Gastroesophageal sphincter (tissue), 4 donors: Measurements from ENCODE around the gene GLOD4. TPM values are rescaled to one million over a fixed set of nuclear protein-coding genes. Genes with fewer than 3 reads are reported as not detected.

ENCODE experiments used
- ATAC-seq: fragments of 150-250 bp; one replicate; pipeline ENCODE4 v1.9.1; 2016; ENCODE audit warnings: mild to moderate bottlenecking, moderate library complexity
- H3K27ac ChIP-seq, 4 donors: fragments of 200-600 bp; sonication (generic) in 3 of 4; 1 replicate in 3 of 4; 2 replicates in 1 of 4; pipeline ENCODE4 v1.5.1; 2016 to 2019
- H3K27me3 ChIP-seq: fragments of 200-600 bp; sonication (generic); one replicate; pipeline ENCODE4 v1.5.1; 2019
- H3K36me3 ChIP-seq, 2 donors: fragments of 200-600 bp; sonication (generic); one replicate each; pipeline ENCODE4 v1.5.1; 2019; ENCODE audit warnings: control low read depth in 1 of 2
- H3K4me1 ChIP-seq, 3 donors: fragments of 200-600 bp; sonication (generic); 1 replicate in 2 of 3; 2 replicates in 1 of 3; pipeline ENCODE4 v1.5.1; 2016 to 2019; ENCODE audit warnings: control low read depth in 2 of 3
- H3K4me3 ChIP-seq, 2 donors: fragments of 200-600 bp; sonication (generic); one replicate each; pipeline ENCODE4 v1.5.1; 2019; ENCODE audit warnings: mild to moderate bottlenecking in 1 of 2, moderate library complexity in 1 of 2
- H3K9me3 ChIP-seq, 3 donors: fragments of 200-600 bp; sonication (generic); one replicate each; pipeline ENCODE4 v1.5.1; 2017 to 2019; ENCODE audit warnings: control low read depth in 2 of 3
- EP300 ChIP-seq: sonication (generic); formaldehyde crosslinking; IDR thresholded peaks from one replicate; pipeline ENCODE4 v1.6.1; 2017; ENCODE audit warnings: antibody characterized with exemption, mild to moderate bottlenecking
- POLR2A ChIP-seq, 2 donors: fragments of 450-650 bp; IDR thresholded peaks; one replicate each; pipeline ENCODE4 v1.6.1; 2017; ENCODE audit warnings: antibody characterized with exemption in 2 of 2, mild to moderate bottlenecking in 2 of 2, moderate library complexity in 1 of 2
- POLR2AphosphoS5 ChIP-seq: sonication (generic); formaldehyde crosslinking; IDR thresholded peaks from one replicate; pipeline ENCODE4 v1.6.1; 2017; ENCODE audit warnings: antibody characterized with exemption
- WGBS, 2 donors: methylation state at CpG; one replicate each; pipeline ENCODE4 v1.1.5; 2018; ENCODE audit warnings: low coverage in 1 of 2; 5-methylcytosine and 5-hydroxymethylcytosine counted together
- total RNA-seq, 4 donors: library from RNA; depleted of rRNA; stranded (reverse); fragments of >200 nt; gene quantifications; one replicate each; pipeline ENCODE4 v1.1.0, GENCODE V29; 2016
- TF ChIP-seq, protein P1 (sequence below), 4 experiments: fragments of 200-600 bp in 2 of 4; fragments of 450-650 bp in 2 of 4; sonication (generic) in 1 of 4; IDR thresholded peaks; one replicate each; pipeline ENCODE4 v1.5.1; 2017 to 2019; ENCODE audit warnings: antibody characterized with exemption in 4 of 4, mild to moderate bottlenecking in 2 of 4, moderate library complexity in 2 of 4

Gene GLOD4
- total RNA-seq, 4 donors from 2014 or later: 52.5 to 119 (median 99.3) TPM

DNA sequence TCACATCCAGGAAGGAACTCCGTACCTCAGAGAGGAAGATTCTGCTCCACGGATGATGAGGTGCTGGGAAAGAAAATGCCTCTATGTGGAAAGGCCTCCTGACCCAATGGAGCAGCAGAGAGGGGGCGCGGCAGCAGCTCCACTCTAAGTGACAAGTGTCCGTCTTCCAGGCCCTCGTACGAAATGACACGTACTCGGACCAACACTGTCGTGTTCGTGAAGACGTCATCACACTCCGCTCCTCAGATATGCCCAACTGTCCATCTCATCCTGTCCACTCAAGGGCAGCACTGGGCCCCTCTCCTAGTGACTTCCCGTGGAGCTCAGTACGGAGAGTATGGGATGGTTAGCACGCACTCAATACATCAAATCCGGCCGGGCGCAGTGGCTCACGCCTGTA lies 32.3 kb upstream of the GLOD4 start:
- ATAC-seq: no peak
- no peak overlapping the region for H3K4me3 ChIP-seq
- no peaks in the 10 kb centered on the region for H3K4me1 ChIP-seq
- TF ChIP-seq EP300 (no peak), POLR2AphosphoS5 (no peak)
- no peaks in the 10 kb centered on the region for H3K27me3 ChIP-seq
- WGBS, 2 donors: 88 to 93% methylated on average over 8 to 15 of the region's 20 CpGs
- peaks cover 0 to 73% of the 10 kb centered on the region in 2 donors for H3K36me3 ChIP-seq
- H3K9me3 ChIP-seq: no peaks in the 10 kb centered on the region
- no peak overlapping the region for H3K27ac ChIP-seq

GRCh38 chr17:812638-813204 lies 30.6 kb upstream of the GLOD4 start:
- Histone ChIP-seq H3K27me3 (no peaks in the 10 kb centered on the region), H3K4me3 (no peak overlapping the region), H3K9me3 (no peaks in the 10 kb centered on the region), H3K4me1 (no peaks in the 10 kb centered on the region), H3K36me3 (peaks cover 0 to 65% of the 10 kb centered on the region in 2 donors), H3K27ac (no peak overlapping the region)
- no peak for TF ChIP-seq POLR2A (IDR thresholded peaks at IDR 0.05)
- no peak for TF ChIP-seq EP300
- TF ChIP-seq, protein P1, sequence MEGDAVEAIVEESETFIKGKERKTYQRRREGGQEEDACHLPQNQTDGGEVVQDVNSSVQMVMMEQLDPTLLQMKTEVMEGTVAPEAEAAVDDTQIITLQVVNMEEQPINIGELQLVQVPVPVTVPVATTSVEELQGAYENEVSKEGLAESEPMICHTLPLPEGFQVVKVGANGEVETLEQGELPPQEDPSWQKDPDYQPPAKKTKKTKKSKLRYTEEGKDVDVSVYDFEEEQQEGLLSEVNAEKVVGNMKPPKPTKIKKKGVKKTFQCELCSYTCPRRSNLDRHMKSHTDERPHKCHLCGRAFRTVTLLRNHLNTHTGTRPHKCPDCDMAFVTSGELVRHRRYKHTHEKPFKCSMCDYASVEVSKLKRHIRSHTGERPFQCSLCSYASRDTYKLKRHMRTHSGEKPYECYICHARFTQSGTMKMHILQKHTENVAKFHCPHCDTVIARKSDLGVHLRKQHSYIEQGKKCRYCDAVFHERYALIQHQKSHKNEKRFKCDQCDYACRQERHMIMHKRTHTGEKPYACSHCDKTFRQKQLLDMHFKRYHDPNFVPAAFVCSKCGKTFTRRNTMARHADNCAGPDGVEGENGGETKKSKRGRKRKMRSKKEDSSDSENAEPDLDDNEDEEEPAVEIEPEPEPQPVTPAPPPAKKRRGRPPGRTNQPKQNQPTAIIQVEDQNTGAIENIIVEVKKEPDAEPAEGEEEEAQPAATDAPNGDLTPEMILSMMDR (IDR thresholded peaks at IDR 0.05): no peak
- WGBS, 2 donors: 85 to 90% methylated on average over 12 to 13 of the region's 14 CpGs
- no peak for ATAC-seq

- ATAC-seq: no peak
- no peak overlapping the region for H3K27ac ChIP-seq
- WGBS, 2 donors: 71 to 74% methylated on average over 5 to 7 of the region's 29 CpGs
- H3K36me3 ChIP-seq: peaks cover 0 to 65% of the 10 kb centered on the region in 2 donors
- no peaks in the 10 kb centered on the region for H3K27me3 ChIP-seq
- TF ChIP-seq, protein P1 (IDR thresholded peaks at IDR 0.05): no peak
- H3K4me3 ChIP-seq: no peak overlapping the region
- no peaks in the 10 kb centered on the region for H3K9me3 ChIP-seq
- no peaks in the 10 kb centered on the region for H3K4me1 ChIP-seq
Observed at GRCh38 chr17:811051-811784, 29.1 kb upstream of the GLOD4 start.

DNA sequence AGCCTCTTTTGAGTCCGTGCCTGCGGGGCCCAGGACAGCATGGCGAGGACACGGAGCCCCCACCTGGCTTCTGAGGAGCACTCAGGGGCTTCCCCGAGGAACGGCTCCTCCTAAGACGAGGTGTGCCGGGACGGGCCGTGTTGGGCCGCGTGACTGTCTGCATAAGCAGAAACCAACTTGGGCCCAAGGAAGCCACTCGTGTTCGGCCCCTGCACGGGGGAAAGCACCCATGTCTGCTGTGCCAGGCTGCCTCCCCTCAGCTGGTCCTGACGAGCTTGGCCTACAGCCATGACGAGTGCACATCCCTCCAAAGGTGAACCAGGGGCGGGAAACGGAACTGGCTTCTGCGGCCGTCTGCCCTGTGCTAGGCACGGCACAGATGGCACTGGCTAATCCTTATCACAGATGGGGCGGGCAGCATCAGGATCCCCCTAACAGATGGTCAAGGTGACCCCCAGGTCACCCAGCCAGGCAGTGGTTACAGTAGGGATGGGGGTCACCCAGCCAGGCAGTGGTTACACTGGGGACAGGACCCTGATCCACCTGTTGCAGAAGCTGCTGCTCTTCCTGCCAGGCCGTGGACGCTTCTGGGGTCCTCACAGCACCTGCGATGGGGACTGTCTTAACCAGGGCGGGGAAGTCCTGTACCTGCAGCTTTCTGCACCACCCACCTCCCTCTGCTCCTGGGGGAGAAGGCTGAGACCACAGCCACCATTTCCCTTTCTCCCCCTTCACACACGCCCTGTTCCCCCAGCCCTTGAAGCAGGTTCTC lies 25.6 kb upstream of the GLOD4 start:
- Histone ChIP-seq H3K4me3 (no peak overlapping the region), H3K27me3 (no peaks in the 10 kb centered on the region), H3K4me1 (no peaks in the 10 kb centered on the region), H3K27ac (no peak overlapping the region), H3K9me3 (no peaks in the 10 kb centered on the region), H3K36me3 (peaks cover 0 to 58% of the 10 kb centered on the region in 2 donors)
- no peak for ATAC-seq
- 91 to 100% methylated on average over 1 to 5 of the region's 28 CpGs for WGBS, 2 donors
- TF ChIP-seq POLR2AphosphoS5 (no peak), EP300 (no peak), POLR2A (IDR thresholded peaks at IDR 0.05) (no peak)
- TF ChIP-seq, protein P1 (IDR thresholded peaks at IDR 0.05): no peak

DNA sequence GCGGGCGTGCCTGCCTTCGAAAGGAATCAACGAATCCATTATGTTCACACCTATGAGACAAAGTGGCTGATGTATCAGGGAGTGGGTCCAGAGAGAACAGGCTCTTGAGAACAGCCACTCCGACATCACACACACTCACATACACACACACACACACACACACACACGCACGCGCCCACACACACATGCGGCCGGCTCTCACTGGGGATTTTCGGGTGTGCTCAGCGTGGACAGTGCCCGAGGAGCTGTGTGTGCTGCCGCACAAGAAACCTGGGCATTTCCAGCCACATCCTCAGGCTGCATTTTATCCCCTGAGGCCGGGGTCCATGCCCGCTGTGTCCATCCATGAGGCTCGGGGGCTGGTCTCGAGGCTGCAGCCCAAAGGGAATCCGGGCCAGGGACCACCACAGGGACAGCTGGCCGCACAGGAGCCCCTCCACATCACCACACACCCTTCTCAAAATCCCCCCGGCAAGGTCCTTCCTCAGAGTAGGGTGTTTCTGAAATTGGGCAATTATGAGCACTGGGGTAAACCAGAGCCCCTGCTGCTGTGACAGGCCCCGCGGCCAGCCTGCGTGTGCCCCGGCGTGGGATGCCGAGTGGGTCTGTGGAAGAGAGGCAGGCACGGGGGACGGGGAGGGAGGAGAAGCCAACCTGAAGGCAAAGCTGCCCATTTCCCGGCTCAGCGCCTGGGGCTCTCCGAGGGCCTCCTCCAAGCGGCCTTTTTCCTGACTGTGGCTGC lies 24.9 kb upstream of the GLOD4 start:
- Histone ChIP-seq H3K36me3 (peaks cover 0 to 60% of the 10 kb centered on the region in 2 donors), H3K4me3 (no peak overlapping the region), H3K4me1 (no peaks in the 10 kb centered on the region), H3K27ac (no peak overlapping the region), H3K9me3 (no peaks in the 10 kb centered on the region), H3K27me3 (no peaks in the 10 kb centered on the region)
- TF ChIP-seq, protein P1 (IDR thresholded peaks at IDR 0.05): no peak
- TF ChIP-seq EP300 (no peak), POLR2A (IDR thresholded peaks at IDR 0.05) (no peak)
- ATAC-seq: no peak
- 60 to 87% methylated on average over 2 to 13 of the region's 33 CpGs for WGBS, 2 donors
